ENCODE results near the gene ILF2. TPM values are rescaled to one million over a fixed set of nuclear protein-coding genes. Genes with fewer than 3 reads are reported as not detected.
"Not testable (repeated sequence)": the region's sequence is repeated elsewhere in the genome, so short reads cannot be mapped to it uniquely, and the experiment has no call there.

The ILF2 gene
- total RNA-seq, 4 donors from 2014 or later = 80.2 to 201 (median 122) TPM

DNA sequence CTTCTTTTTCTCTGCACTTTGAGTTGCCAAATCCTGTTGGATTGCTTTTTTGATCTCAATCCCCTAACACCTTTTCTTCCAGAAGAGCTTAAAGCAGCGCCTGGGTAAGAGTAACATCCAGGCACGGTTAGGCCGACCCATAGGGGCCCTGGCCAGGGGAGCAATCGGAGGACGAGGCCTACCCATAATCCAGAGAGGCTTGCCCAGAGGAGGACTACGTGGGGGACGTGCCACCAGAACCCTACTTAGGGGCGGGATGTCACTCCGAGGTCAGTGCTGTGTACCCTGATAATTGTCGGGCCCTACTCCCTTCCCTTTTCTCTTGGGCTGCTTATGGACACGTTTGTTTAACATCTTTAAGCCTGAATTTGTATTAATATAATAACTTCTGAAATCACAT is 28.6 kb downstream of the ILF2 start:
- DNase-seq (ENCODE audit: low spot score) (no peak), ATAC-seq (ENCODE audit: low FRiP score) (no peak)
- TF ChIP-seq, protein P1, sequence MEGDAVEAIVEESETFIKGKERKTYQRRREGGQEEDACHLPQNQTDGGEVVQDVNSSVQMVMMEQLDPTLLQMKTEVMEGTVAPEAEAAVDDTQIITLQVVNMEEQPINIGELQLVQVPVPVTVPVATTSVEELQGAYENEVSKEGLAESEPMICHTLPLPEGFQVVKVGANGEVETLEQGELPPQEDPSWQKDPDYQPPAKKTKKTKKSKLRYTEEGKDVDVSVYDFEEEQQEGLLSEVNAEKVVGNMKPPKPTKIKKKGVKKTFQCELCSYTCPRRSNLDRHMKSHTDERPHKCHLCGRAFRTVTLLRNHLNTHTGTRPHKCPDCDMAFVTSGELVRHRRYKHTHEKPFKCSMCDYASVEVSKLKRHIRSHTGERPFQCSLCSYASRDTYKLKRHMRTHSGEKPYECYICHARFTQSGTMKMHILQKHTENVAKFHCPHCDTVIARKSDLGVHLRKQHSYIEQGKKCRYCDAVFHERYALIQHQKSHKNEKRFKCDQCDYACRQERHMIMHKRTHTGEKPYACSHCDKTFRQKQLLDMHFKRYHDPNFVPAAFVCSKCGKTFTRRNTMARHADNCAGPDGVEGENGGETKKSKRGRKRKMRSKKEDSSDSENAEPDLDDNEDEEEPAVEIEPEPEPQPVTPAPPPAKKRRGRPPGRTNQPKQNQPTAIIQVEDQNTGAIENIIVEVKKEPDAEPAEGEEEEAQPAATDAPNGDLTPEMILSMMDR (IDR thresholded peaks at IDR 0.05) = no peak

DNA sequence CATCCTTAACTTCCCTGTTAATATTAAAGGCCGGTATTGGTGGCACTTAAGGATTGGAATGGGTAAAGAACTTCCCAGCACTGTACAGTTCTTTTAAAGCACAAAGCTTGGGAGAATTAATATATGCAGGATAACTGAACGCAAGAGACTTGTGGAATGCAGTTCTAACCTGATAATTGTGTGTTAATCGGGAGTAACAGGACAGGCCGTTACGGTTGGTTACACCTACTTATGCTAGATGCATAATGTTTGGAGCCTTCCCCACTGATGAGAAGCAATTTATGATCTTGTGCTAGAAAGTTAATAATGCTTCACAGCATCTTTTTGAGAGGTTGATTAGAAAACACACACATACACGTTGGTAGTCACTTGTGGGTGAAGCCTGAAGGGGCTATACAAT is 29.9 kb downstream of the ILF2 start:
- DNase-seq (ENCODE audit: low spot score) (no peak), ATAC-seq (ENCODE audit: low FRiP score) (no peak)
- TF ChIP-seq, protein P1 (IDR thresholded peaks at IDR 0.05) = no peak

DNA sequence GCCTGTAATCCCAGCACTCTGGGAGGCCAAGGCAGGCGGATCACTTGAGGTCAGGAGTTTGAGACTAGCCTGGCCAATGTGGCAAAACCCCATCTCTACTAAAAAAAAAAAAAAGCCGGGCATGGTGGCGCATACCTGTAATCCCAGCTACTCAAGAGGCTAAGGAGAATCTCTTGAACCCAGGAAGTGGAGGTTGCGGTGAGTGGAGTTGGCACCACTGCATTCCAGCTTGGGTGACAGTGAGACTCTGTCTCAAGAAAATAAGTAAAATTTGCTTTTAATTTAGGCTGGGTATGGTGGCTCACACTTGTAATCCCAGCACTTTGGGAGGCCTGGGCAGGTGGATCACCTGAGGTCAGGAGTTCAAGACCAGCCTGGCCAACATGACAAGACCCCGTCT is 30.6 kb downstream of the ILF2 start:
- ATAC-seq (ENCODE audit: low FRiP score); DNase-seq (ENCODE audit: low spot score): not testable (repeated sequence)

DNA sequence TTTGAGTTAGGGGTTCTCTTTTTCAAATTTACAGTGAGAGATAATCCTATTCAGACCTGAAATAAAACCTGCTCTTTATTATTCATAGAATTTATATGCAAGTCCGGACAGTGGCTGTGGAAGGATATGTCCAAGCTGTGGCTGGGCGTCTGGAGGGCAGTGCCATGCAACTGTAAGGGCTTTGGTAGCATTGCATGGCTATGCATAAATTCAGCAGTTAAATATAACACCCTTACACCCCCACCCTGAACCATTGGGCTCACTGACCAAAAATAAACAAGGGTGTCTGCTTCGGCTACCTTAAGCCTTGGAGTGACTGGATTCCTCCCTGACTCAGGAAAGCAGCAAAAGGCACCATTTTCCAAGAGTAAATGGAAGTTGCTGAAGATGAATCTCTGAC is 31.5 kb downstream of the ILF2 start:
- TF ChIP-seq, protein P1 (IDR thresholded peaks at IDR 0.05) = no peak
- no peak for ATAC-seq (ENCODE audit: low FRiP score)
- DNase-seq (ENCODE audit: low spot score) = no peak

DNA sequence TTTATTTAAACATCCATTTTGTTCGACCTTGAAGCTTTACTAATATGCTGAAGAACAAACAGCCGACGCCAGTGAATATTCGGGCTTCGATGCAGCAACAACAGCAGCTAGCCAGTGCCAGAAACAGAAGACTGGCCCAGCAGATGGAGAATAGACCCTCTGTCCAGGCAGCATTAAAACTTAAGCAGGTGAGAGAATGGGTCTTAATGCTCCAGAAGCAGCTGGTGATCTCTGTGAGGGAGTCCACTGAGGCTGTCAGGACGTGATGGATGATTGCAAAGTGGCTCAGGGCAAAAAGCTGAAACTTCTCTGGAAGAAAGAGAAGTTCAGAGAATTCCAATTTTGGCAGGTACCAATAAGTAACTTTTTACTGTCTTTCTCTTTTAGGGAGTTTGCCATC is 32.5 kb downstream of the ILF2 start:
- TF ChIP-seq, protein P1 (IDR thresholded peaks at IDR 0.05) = no peak
- DNase-seq (ENCODE audit: low spot score) (no peak), ATAC-seq (ENCODE audit: low FRiP score) (no peak)

DNA sequence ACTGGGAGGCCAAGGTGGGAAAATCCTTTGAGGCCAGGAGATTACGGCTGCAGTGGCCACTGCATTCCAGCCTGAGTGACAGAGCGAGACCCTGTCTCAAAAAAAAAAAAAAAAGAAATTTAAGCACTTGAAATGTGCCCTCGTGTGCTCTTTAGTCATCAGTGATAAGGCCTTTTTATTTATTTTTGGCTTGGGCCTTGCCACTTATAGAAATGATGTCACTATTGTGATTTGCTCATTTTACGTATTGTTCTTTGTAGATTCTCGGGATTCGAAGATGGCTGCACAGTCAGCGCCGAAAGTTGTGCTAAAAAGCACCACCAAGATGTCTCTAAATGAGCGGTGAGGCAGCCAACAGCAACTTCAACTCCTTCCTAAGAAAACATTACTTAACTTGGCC is 34.5 kb downstream of the ILF2 start:
- TF ChIP-seq, protein P1 (IDR thresholded peaks at IDR 0.05) = no peak
- DNase-seq (ENCODE audit: low spot score) (no peak), ATAC-seq (ENCODE audit: low FRiP score) (no peak)

DNA sequence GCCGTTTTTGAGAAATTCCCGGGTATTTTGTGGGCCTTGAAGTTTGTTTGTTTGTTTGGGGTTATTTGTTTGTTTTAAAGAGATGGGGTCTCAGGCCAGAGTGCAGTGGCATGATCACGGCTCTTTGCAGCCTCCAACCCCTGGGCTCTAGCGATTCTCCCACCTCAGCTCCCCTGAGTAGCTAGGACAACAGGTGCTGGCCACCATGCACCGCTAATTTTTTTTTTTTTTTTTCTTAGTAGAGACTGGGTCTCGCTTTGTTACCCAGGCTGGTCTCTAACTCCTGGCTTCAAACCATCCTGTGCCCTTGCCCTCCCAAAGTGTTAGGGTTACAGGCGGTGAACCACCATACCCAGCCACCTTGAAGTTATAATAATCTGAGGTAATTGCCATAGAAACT is 34.9 kb downstream of the ILF2 start:
- ATAC-seq (ENCODE audit: low FRiP score) (no peak), DNase-seq (ENCODE audit: low spot score) (no peak)
- TF ChIP-seq, protein P1 (IDR thresholded peaks at IDR 0.05) = no peak

Measured in omental fat pad (tissue), 4 donors.